Measurements from ENCODE around the gene ACAA2.

ACAA2 gene

GRCh38 chr18:49766646-49767045 lies 46.7 kb downstream of the ACAA2 start:
- H3K9ac ChIP-seq, result no peak overlapping the region
- TF ChIP-seq CTCF (conservative IDR thresholded peaks at IDR 0.05; ENCODE audit: low read depth, low read length), result no peak
- H3K4me2 ChIP-seq, result no peak overlapping the region
- H3K27me3 ChIP-seq (ENCODE audit: insufficient read depth, low read depth), result no peaks in the 10 kb centered on the region
- H3K79me2 ChIP-seq (ENCODE audit: insufficient read depth, low read depth), result no peaks in the 10 kb centered on the region
- H4K20me1 ChIP-seq (ENCODE audit: insufficient read depth), result no peaks in the 10 kb centered on the region
- H3K27ac ChIP-seq, result no peak overlapping the region
- H3K4me3 ChIP-seq (IDR thresholded peaks at IDR 0.05; ENCODE audit: insufficient read depth, low read depth, low read length), result no peak overlapping the region
- no peaks in the 10 kb centered on the region for H3K4me1 ChIP-seq (ENCODE audit: low read depth, poor library complexity, severe bottlenecking)
- H2AFZ ChIP-seq (ENCODE audit: low read depth), result no peak overlapping the region
- no peaks in the 10 kb centered on the region for H3K36me3 ChIP-seq (ENCODE audit: insufficient read depth)

- no peaks in the 10 kb centered on the region for H3K36me3 ChIP-seq (ENCODE audit: insufficient read depth)
- H3K9ac ChIP-seq, result no peak overlapping the region
- H3K27me3 ChIP-seq (ENCODE audit: insufficient read depth, low read depth), result no peaks in the 10 kb centered on the region
- no peak overlapping the region for H3K27ac ChIP-seq
- no peaks in the 10 kb centered on the region for H3K79me2 ChIP-seq (ENCODE audit: insufficient read depth, low read depth)
- no peaks in the 10 kb centered on the region for H3K4me1 ChIP-seq (ENCODE audit: low read depth, poor library complexity, severe bottlenecking)
- no peak overlapping the region for H2AFZ ChIP-seq (ENCODE audit: low read depth)
- no peaks in the 10 kb centered on the region for H4K20me1 ChIP-seq (ENCODE audit: insufficient read depth)
- H3K4me3 ChIP-seq (IDR thresholded peaks at IDR 0.05; ENCODE audit: insufficient read depth, low read depth, low read length), result no peak overlapping the region
- no peak for TF ChIP-seq CTCF (conservative IDR thresholded peaks at IDR 0.05; ENCODE audit: low read depth, low read length)
- no peak overlapping the region for H3K4me2 ChIP-seq
Measured at GRCh38 chr18:49764032-49764431, 49.3 kb downstream of the ACAA2 start.

- no peak overlapping the region for H3K4me3 ChIP-seq (IDR thresholded peaks at IDR 0.05; ENCODE audit: insufficient read depth, low read depth, low read length)
- no peaks in the 10 kb centered on the region for H4K20me1 ChIP-seq (ENCODE audit: insufficient read depth)
- no peaks in the 10 kb centered on the region for H3K79me2 ChIP-seq (ENCODE audit: insufficient read depth, low read depth)
- no peak overlapping the region for H2AFZ ChIP-seq (ENCODE audit: low read depth)
- no peaks in the 10 kb centered on the region for H3K27me3 ChIP-seq (ENCODE audit: insufficient read depth, low read depth)
- no peak overlapping the region for H3K27ac ChIP-seq
- TF ChIP-seq CTCF (conservative IDR thresholded peaks at IDR 0.05; ENCODE audit: low read depth, low read length), result no peak
- no peaks in the 10 kb centered on the region for H3K4me1 ChIP-seq (ENCODE audit: low read depth, poor library complexity, severe bottlenecking)
- no peaks in the 10 kb centered on the region for H3K36me3 ChIP-seq (ENCODE audit: insufficient read depth)
- no peak overlapping the region for H3K4me2 ChIP-seq
- no peak overlapping the region for H3K9ac ChIP-seq
Measured at GRCh38 chr18:49763590-49763989, 49.7 kb downstream of the ACAA2 start.

- no peak overlapping the region for H2AFZ ChIP-seq (ENCODE audit: low read depth)
- TF ChIP-seq CTCF (conservative IDR thresholded peaks at IDR 0.05; ENCODE audit: low read depth, low read length), result no peak
Measured at GRCh38 chr18:49762191-49763077, 50.9 kb downstream of the ACAA2 start.

More at GRCh38 chr18:49762191-49763077, 50.9 kb downstream of the ACAA2 start:
- Histone ChIP-seq H3K4me2 (no peak overlapping the region), H3K4me1 (ENCODE audit: low read depth, poor library complexity, severe bottlenecking) (no peaks in the 10 kb centered on the region), H3K27me3 (ENCODE audit: insufficient read depth, low read depth) (no peaks in the 10 kb centered on the region), H3K79me2 (ENCODE audit: insufficient read depth, low read depth) (no peaks in the 10 kb centered on the region), H3K4me3 (IDR thresholded peaks at IDR 0.05; ENCODE audit: insufficient read depth, low read depth, low read length) (no peak overlapping the region), H3K9ac (no peak overlapping the region), H3K36me3 (ENCODE audit: insufficient read depth) (no peaks in the 10 kb centered on the region), H3K27ac (no peak overlapping the region), H4K20me1 (ENCODE audit: insufficient read depth) (no peaks in the 10 kb centered on the region)

Data from KMS-11 (cell line).